Measurements from ENCODE around the gene CLIC3. TPM values are rescaled to one million over a fixed set of nuclear protein-coding genes. Genes with fewer than 3 reads are reported as not detected.

Gene CLIC3
- total RNA-seq, 2 experiments from 2014 or later: not detected

GRCh38 chr9:136985853-136986252 lies 10.5 kb downstream of the CLIC3 start:
- H3K27me3 Mint-ChIP-seq: peaks cover 24% of the 10 kb centered on the region
- H3K4me3 Mint-ChIP-seq: no peak overlapping the region
- no peak overlapping the region for H3K27ac Mint-ChIP-seq
- no peak for DNase-seq
- H3K9me3 Mint-ChIP-seq: no peaks in the 10 kb centered on the region
- no peaks in the 10 kb centered on the region for H3K4me1 Mint-ChIP-seq
- H3K36me3 Mint-ChIP-seq: no peaks in the 10 kb centered on the region

GRCh38 chr9:136985027-136985602 lies 11.3 kb downstream of the CLIC3 start:
- no peak overlapping the region for H3K4me3 Mint-ChIP-seq
- H3K4me1 Mint-ChIP-seq: no peaks in the 10 kb centered on the region
- H3K27me3 Mint-ChIP-seq: peaks cover 24% of the 10 kb centered on the region
- H3K9me3 Mint-ChIP-seq: no peaks in the 10 kb centered on the region
- no peaks in the 10 kb centered on the region for H3K36me3 Mint-ChIP-seq
- no peak for DNase-seq
- H3K27ac Mint-ChIP-seq: no peak overlapping the region

- H3K36me3 Mint-ChIP-seq: no peaks in the 10 kb centered on the region
- H3K27ac Mint-ChIP-seq: no peak overlapping the region
- no peaks in the 10 kb centered on the region for H3K4me1 Mint-ChIP-seq
- H3K4me3 Mint-ChIP-seq: no peak overlapping the region
- no peaks in the 10 kb centered on the region for H3K9me3 Mint-ChIP-seq
- peaks cover 24% of the 10 kb centered on the region for H3K27me3 Mint-ChIP-seq
- DNase-seq: no peak
These were observed 11.8 kb downstream of the CLIC3 start for GRCh38 chr9:136984464-136985026.

- Mint-ChIP-seq H3K4me1 (no peaks in the 10 kb centered on the region), H3K36me3 (no peaks in the 10 kb centered on the region), H3K9me3 (no peaks in the 10 kb centered on the region), H3K4me3 (no peak overlapping the region), H3K27ac (no peak overlapping the region), H3K27me3 (peaks cover 24% of the 10 kb centered on the region)
- no peak for DNase-seq
These were observed 12.6 kb downstream of the CLIC3 start for GRCh38 chr9:136983656-136984314.

- Mint-ChIP-seq H3K4me3 (no peak overlapping the region), H3K36me3 (no peaks in the 10 kb centered on the region), H3K4me1 (no peaks in the 10 kb centered on the region), H3K27me3 (peaks cover 24% of the 10 kb centered on the region), H3K27ac (no peak overlapping the region), H3K9me3 (no peaks in the 10 kb centered on the region)
- no peak for DNase-seq
These were observed 13.2 kb downstream of the CLIC3 start for GRCh38 chr9:136983167-136983566.

GRCh38 chr9:136982232-136983051 lies 13.9 kb downstream of the CLIC3 start, which contains the start of gene LCNL1:
Gene LCNL1, plus strand, starts transcription at chr9:136982993. Its CDS starts 594 bp downstream, at chr9:136983587.
- Mint-ChIP-seq H3K9me3 (no peaks in the 10 kb centered on the region), H3K27me3 (peaks cover 24% of the 10 kb centered on the region), H3K36me3 (no peaks in the 10 kb centered on the region), H3K4me1 (no peaks in the 10 kb centered on the region), H3K27ac (no peak within 1 kb of the TSS), H3K4me3 (no peak within 1 kb of the TSS)
- no peak for DNase-seq

GRCh38 chr9:136981588-136982231 lies 14.7 kb downstream of the CLIC3 start:
- H3K27ac Mint-ChIP-seq: no peak overlapping the region
- H3K4me1 Mint-ChIP-seq: no peaks in the 10 kb centered on the region
- H3K36me3 Mint-ChIP-seq: no peaks in the 10 kb centered on the region
- H3K27me3 Mint-ChIP-seq: peaks cover 24% of the 10 kb centered on the region
- no peak overlapping the region for H3K4me3 Mint-ChIP-seq
- H3K9me3 Mint-ChIP-seq: no peaks in the 10 kb centered on the region
- no peak for DNase-seq

- no peaks in the 10 kb centered on the region for H3K9me3 Mint-ChIP-seq
- no peak overlapping the region for H3K27ac Mint-ChIP-seq
- peaks cover 22% of the 10 kb centered on the region for H3K27me3 Mint-ChIP-seq
- H3K4me3 Mint-ChIP-seq: no peak overlapping the region
- H3K4me1 Mint-ChIP-seq: peaks cover 5% of the 10 kb centered on the region
- H3K36me3 Mint-ChIP-seq: no peaks in the 10 kb centered on the region
- no peak for DNase-seq
These were observed 15.5 kb downstream of the CLIC3 start for GRCh38 chr9:136980669-136981478.

- Mint-ChIP-seq H3K27me3 (peaks cover 19% of the 10 kb centered on the region), H3K4me3 (no peak overlapping the region), H3K27ac (no peak overlapping the region), H3K9me3 (no peaks in the 10 kb centered on the region), H3K4me1 (peaks cover 10% of the 10 kb centered on the region), H3K36me3 (no peaks in the 10 kb centered on the region)
- no peak for DNase-seq
These were observed 16.4 kb downstream of the CLIC3 start for GRCh38 chr9:136979769-136980587.

- H3K9me3 Mint-ChIP-seq: no peaks in the 10 kb centered on the region
- peaks cover 13% of the 10 kb centered on the region for H3K27me3 Mint-ChIP-seq
- peaks cover 10% of the 10 kb centered on the region for H3K4me1 Mint-ChIP-seq
- DNase-seq: no peak
- no peaks in the 10 kb centered on the region for H3K36me3 Mint-ChIP-seq
- no peak overlapping the region for H3K4me3 Mint-ChIP-seq
- H3K27ac Mint-ChIP-seq: no peak overlapping the region
These were observed 17.4 kb downstream of the CLIC3 start for GRCh38 chr9:136978865-136979544.

- H3K9me3 Mint-ChIP-seq: no peaks in the 10 kb centered on the region
- H3K27ac Mint-ChIP-seq: no peak overlapping the region
- peaks cover 8% of the 10 kb centered on the region for H3K27me3 Mint-ChIP-seq
- H3K4me3 Mint-ChIP-seq: no peak overlapping the region
- peaks cover 10% of the 10 kb centered on the region for H3K4me1 Mint-ChIP-seq
- H3K36me3 Mint-ChIP-seq: no peaks in the 10 kb centered on the region
- DNase-seq: peak; percentile 73
These were observed 18.1 kb downstream of the CLIC3 start for GRCh38 chr9:136978073-136978864.

GRCh38 chr9:136977649-136978072 lies 18.7 kb downstream of the CLIC3 start:
- H3K36me3 Mint-ChIP-seq: no peaks in the 10 kb centered on the region
- no peaks in the 10 kb centered on the region for H3K9me3 Mint-ChIP-seq
- peaks cover 3% of the 10 kb centered on the region for H3K27me3 Mint-ChIP-seq
- peaks cover 10% of the 10 kb centered on the region for H3K4me1 Mint-ChIP-seq
- H3K4me3 Mint-ChIP-seq: no peak overlapping the region
- H3K27ac Mint-ChIP-seq: no peak overlapping the region
- no peak for DNase-seq
